ENCODE measurements around the gene MOB3B.

Gene MOB3B

GRCh38 chr9:27356446-27356845 lies 173.2 kb downstream of the MOB3B start:
- no peak for DNase-seq

GRCh38 chr9:27355166-27355565 lies 174.4 kb downstream of the MOB3B start:
- DNase-seq = no peak

DNA sequence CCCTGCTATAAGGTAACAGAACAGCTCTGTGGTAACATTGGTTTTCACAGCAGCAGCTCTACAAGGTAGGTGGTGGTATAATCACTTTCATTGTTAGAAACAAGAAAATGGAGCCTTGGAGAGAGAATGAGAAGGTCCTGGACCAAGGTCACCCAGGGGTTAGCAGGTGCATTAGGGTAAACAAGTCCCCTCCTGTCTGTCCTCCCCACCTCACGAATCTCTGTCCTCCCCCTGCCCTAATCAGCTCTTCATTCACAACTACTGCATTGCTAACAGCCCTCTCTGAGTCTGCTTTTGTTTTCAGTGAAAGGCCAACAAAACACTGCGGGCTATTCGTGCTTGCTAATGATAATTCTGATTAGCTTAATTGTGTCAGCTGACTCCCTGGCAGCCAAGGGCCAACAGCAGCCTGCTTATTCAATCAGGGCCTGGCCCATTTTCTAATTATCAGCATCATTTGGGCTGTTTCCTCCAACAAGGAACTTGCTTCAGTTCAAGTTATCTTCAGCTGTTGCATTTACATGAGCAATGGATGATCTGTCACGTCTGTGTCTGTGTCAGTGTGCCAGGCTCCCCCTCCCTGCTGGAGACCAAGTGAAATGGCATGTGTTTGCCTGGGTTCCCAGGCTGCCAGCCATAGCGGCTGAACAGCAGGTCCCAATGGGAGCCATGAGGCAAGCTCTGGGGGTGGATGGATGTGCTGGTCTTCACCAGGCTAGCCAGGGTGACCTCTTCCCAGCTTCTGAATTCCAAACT lies 176.0 kb downstream of the MOB3B start:
- no peak for DNase-seq

DNA sequence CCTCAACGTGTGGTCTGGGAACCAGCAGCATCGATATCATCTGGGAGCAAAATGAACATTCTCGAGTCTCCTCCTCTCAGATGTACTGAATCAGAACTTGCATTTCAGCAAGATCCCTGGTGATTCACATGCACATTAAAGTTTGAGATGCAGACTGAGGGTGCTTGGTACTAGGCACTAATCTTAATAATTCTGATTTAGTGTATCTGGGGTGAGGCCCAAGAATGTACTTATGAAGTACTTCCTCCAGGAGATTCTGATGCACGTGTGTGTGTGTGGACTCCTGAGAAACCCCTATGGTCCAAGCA lies 176.5 kb downstream of the MOB3B start:
- no peak for DNase-seq

DNA sequence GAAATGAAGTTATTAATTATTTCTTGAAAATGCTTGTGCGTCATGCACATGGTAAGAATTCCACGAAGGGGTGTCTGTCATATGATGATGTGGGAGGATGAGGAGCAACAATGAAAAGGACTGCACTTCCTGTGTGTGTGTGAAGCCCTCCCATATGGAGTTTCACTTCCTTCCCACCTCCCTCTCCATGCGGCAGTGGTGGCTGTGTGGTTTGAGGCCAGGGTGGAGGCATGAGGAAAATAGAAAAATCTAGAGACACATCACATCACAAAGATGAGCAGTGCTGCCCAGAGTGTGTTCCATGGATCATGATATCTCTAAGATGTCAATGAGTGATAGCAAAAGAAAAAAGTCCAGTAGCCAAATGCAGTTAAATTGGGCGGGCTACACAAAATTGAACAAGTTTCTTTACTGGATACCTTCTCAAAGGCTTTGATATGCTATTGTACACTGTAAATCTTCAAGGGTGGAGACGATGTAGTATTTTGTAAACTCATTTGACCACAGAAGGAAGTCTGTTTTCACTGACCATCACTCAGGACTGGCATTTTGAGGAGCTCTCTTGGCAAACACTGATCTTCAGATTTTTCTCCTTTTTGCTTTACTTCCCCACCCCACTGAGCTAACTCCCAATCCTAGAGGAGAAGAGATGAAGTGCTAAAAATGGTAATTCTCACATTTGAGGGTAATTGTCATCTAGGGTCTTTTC lies 177.0 kb downstream of the MOB3B start:
- DNase-seq = no peak

DNA sequence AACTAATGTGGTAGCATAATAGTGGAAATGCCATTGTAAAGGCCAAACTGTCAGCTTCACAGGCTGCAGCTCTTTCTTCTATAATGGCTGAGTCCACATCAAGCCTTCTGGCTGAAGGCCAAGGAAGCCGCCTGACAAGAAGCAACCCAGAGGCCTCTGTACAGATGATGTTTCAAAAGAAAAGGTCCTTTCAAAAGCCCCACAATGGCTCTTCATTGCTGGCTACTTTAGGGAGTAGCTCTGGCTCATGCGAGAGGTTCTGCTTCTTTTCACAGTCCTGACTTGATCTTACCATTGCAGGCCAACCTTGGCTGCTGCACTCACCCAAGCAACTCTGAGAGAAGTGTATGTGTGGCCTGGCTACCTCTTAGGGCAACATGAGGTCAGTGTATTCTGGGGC lies 178.2 kb downstream of the MOB3B start:
- no peak for DNase-seq

GRCh38 chr9:27350382-27350976 lies 179.1 kb downstream of the MOB3B start:
- no peak for DNase-seq

GRCh38 chr9:27349698-27350080 lies 179.9 kb downstream of the MOB3B start:
- DNase-seq = no peak

DNA sequence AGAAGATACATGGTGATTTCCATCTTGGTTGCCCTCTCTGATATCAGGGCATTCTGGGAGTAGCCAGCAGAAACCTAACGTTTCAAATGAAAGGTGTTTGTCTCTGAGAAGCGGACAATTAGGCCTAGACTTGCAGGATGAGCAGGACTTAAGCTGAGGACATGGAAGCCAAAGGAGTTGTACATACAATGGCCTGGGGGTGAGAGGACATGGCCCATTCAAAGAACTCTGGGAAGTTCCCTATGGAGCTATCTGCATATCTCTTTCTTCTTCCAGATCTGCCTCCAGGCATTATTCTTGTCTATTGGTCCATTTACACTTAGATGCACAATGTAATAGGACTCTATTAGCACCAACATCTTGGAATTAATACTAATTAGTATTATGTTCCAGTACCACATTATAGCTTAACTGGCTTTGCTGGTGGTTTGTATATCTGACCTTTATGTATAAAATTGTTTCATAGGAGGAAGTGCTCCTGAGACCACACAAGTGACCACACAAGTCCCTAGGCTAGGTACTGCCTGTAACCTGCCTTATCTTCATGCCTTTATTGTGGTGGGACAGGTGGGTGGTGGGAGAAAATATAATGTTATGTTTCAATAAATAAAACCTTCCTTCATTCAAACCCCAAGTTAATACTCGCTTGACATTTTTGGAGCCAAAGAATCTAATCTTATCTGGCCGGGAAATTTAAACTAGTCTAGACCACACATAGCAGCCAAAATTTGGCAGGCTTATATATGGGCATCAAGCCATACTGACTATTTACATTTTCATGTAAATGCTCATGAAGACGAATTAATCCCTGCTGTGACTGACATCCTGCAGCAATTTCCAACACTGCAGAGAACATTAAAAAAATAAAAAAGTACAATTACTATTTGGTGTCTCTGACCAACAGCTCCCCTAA lies 180.6 kb downstream of the MOB3B start:
- no peak for DNase-seq

GRCh38 chr9:27347889-27348288 lies 181.7 kb downstream of the MOB3B start:
- DNase-seq = no peak

- DNase-seq = no peak
Measured at GRCh38 chr9:27344776-27345175, 184.8 kb downstream of the MOB3B start.

DNA sequence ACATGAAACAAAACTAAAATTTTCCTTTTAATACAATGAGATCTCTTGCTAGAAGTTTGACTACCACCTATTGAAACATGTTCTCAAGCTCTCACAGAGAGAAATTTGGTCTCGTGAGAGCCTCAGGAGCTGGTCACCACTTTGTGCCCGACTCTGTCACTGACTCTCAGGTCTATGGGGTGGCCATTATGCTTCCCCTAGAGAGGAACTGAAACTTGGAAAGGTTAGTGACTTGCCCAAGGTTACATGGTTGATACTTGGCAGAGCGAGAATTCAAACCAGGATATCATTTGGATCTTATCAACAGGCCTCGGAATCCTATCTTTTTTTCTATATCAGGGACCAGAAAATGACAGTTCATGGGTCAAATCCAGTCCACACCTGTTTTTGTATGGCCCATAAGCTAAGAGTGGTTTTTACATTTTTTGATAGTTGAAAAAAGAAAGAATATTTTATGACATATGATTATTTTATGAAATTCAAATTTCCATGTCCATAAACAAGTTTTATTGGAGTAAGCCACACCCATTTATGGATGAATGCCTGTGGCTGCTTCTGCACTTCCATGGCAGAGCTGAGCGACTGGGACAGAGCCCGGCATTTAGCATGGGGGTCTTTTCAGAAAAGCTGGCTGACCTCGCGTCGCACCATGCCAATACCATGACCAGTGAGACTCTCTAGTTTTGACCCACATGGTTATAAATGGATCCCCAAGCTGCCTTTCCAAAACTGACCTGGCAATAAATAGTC lies 187.9 kb downstream of the MOB3B start:
- DNase-seq = no peak

DNA sequence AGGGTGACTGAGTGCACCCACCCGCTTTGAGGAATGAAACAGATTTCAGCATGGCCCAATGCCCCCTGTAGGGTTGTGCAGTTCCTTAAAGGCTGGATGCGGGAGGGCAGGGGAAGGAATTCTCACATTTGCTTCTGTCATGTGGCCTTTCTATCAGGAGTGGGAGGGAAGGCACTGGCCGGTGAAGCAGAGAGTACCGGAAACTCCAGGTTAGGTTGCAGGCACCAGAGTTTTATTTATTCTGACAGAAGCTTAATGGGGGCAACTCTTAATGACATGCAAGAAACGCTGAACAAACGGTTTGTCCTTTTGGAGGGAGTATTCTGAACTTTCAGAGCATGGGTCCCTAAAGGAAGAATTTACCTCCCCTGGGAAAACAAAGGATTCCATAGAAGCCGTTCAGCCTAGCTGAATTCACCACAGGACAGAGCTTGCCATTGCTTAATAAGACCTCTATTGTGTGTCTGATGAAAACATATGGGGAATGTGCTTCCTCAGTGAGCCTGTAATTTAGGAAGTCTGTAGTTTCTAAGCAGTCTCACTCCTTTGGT lies 188.6 kb downstream of the MOB3B start:
- no peak for DNase-seq

- DNase-seq = no peak
Measured at GRCh38 chr9:27340285-27340674, 189.3 kb downstream of the MOB3B start.

DNA sequence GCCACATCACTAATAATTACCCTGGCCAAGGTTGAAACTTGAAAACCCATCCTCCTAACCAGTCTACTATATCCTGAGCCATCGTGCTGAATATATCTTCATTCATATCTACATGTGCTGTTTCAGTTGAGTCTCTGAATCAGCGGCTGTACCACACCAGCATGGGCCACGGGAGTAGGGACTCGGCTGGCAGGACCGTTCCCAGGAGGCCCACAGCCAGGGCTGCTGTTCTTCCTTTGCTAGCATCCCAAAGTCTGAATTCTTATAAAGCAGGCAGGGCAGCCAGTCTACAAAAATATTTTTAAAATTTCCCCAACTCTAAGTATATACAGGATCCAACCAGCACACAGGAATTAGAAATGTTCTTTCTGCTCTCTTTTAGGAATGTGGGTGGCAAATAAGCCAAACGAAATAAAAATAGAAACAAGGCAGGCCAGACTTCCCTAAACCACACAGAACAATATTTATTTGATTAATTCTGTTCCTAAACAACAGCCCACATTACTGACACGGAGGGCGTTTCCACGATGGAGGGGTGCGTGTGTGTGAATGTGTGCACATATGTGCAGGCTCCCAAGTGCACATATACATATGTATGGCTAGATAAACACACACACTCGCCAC lies 189.8 kb downstream of the MOB3B start:
- no peak for DNase-seq

DNA sequence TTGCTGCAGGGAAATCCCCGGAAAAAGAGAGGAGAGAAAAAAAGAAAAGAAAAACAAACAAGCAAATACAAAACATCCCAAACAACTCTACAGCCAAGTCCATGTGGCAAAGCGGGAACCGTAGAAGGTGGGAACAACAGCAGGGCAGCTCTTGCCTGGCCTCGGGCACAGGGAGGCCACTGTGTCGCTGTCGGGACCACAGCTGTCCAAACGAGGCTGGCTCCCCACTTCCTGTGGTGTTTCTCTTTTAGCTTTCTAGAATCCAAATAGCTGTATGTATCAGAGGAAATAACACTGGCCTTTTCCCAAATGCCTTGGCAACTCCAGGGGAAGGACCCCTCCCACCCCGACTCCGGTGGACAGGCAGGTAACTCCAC lies 191.1 kb downstream of the MOB3B start:
- no peak for DNase-seq

GRCh38 chr9:27337833-27338526 lies 191.6 kb downstream of the MOB3B start:
- DNase-seq = no peak

- DNase-seq = no peak
Measured at GRCh38 chr9:27337236-27337635, 192.4 kb downstream of the MOB3B start.

- no peak for DNase-seq
Measured at GRCh38 chr9:27336829-27337228, 192.8 kb downstream of the MOB3B start.

- DNase-seq = no peak
Measured at GRCh38 chr9:27336126-27336525, 193.5 kb downstream of the MOB3B start.

DNA sequence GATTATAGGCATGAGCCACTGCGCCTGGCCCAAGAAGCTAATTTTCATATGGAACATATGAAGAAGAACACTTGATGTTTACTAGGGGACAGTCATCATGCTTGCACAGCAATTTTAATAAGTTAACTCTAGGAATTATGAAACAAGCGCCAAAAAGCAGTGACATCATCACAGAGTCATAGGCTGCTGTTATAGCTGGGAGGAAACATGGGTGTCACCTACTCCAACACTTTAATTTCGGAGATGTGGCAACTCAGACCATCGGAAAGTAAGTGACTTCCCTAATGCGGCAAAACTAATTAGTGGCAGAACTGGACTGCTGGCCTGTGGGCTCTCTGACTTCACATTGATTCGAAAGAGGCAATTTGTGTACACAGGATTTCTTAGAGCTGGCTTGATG lies 194.5 kb downstream of the MOB3B start:
- DNase-seq = no peak

Measured in NCI-H2029 (cell line).